GM12891 (cell line): ENCODE data around the gene GPATCH1.

ENCODE experiments used
- PAX5 ChIP-seq: IDR thresholded peaks from 2 replicates; pipeline ENCODE4 v1.6.1; 2011; ENCODE audit warnings: low read length, moderate library complexity, mild to moderate bottlenecking; ENCODE audit not compliant: insufficient read depth, severe bottlenecking
- POLR2A ChIP-seq: IDR thresholded peaks from 2 replicates; pipeline ENCODE4 v1.6.1; 2011; ENCODE audit warnings: low read depth, low read length, control low read depth
- POLR2AphosphoS5 ChIP-seq: IDR thresholded peaks from 2 replicates; pipeline ENCODE4 v1.6.1; 2011; ENCODE audit warnings: low read depth, low read length, control low read depth
- POU2F2 ChIP-seq: IDR thresholded peaks from 2 replicates; pipeline ENCODE4 v1.6.1; 2011; ENCODE audit warnings: low read depth, mild to moderate bottlenecking, control low read depth, low read length, moderate library complexity
- SPI1 ChIP-seq: IDR thresholded peaks from 2 replicates; pipeline ENCODE4 v1.6.1; 2011; ENCODE audit warnings: low read depth, low read length, control low read depth
- TAF1 ChIP-seq: IDR thresholded peaks from 2 replicates; pipeline ENCODE4 v1.6.1; 2011; ENCODE audit warnings: low read depth, low read length, control low read depth

GRCh38 chr19:33090179-33090578 is 9.2 kb downstream of the GPATCH1 start:
- TF ChIP-seq POLR2A: no peak
- no peak for TF ChIP-seq POLR2AphosphoS5
- TF ChIP-seq SPI1: no peak
- no peak for TF ChIP-seq TAF1
- TF ChIP-seq PAX5: no peak
- TF ChIP-seq POU2F2: no peak
